ENCODE measurements around the gene WTAP.
A peak's percentile ranks its signal among the peaks of the same experiment; 100 is the strongest.
"Not testable (repeated sequence)": the region's sequence is repeated elsewhere in the genome, so short reads cannot be mapped to it uniquely, and the experiment has no call there.

Gene WTAP

GRCh38 chr6:159726918-159727716 lies at the start of gene WTAP:
WTAP (plus strand) TSS chr6:159727506; CDS start chr6:159736266, 8,760 bp downstream.
- peak; percentile 97 for DNase-seq (ENCODE audit: low read depth)

DNA sequence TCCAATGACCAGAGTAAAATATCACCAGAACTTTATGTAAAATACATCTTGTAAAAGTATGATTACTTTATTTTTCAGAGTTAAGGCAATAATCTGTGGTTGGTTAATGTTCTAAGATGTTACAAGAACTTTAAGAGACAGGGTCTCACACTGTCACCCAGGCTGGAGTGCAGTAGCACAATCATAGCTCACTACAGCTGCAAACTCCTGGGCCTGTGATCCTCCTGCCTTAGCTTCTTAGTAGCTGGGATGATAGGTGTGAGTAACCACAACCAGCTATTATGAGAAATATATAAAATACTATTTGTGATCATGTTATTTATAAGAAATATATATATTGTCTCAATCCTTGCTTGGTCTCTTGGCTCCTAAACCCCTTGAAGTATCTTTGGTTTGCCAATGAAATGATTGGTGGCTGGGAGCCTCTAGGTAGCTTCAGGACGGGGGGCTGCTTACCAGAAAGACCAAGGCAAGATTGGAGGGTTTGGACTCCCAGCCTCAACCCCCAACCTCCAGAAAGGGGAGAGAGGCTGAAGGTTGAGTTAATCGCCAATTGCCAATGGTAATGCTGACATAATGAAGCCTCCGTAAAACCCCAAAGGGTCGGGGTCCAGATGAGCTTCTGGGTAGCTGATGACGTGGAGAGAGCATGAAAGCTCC lies 49.7 kb upstream of the WTAP start:
- no peak for DNase-seq (ENCODE audit: low read depth)

GRCh38 chr6:159678574-159678973 lies 48.7 kb upstream of the WTAP start:
- DNase-seq (ENCODE audit: low read depth) = no peak

DNA sequence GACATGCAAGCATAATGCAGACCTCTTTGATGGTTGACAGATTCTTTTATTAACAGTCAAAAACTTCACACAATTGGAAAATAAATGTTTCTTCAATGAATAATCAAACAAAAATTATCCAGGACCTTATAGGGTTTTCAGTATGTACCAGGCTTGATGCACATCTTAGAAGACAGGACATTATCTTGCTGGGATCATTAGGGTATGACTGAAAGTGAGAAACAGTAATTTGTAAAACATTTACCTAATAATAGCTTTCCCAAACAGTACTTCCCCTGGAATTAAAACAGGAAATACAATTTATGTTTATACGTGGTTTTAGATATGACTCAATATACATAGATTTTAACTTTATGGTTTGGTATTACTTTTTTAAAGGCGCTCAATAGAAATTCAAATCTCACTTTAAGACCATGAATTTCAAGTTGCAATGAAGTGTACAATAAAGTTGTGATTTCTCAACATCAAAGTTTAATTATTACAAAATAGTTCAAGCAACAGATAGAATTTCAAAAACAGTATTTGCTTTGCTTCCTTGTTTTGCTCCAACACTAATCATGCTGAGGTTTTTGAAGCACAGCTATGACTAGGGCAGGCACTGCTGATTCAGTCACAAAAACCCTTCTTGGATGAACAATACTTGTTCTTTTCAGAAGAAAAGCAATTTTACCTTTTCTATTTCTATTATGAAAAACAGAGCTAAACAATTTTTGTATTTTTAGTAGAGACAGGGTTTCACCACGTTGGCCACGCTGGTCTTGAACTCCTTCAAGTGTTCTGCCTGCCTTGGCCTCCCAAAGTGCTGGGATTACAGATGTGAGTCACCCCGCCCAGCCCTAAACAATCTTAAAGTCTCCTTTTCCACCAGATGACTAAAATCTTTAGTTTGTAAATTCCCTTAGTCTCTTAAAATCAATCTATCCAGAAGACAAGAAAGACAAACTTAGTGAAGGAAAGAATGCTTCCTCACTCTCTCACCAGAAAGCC lies 47.9 kb upstream of the WTAP start:
- no peak for DNase-seq (ENCODE audit: low read depth)

DNA sequence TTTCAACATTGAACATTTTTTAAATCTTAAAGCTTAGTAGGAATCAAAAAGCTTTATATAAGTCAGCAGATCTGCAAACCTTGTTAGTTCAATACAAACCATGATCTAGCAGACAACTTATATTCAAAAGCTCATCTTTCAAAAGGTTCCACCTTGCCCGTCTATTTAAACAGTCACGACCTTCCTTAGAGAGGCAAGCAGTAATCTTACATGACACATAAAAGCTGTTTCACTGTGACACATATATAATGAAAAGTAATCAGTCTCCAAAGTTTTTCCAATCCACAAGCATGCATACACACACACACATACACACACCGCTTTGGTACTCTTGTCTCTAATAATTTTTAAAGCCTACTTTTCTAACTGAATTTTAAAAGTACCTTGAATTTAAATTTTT lies 47.2 kb upstream of the WTAP start:
- no peak for DNase-seq (ENCODE audit: low read depth)

DNA sequence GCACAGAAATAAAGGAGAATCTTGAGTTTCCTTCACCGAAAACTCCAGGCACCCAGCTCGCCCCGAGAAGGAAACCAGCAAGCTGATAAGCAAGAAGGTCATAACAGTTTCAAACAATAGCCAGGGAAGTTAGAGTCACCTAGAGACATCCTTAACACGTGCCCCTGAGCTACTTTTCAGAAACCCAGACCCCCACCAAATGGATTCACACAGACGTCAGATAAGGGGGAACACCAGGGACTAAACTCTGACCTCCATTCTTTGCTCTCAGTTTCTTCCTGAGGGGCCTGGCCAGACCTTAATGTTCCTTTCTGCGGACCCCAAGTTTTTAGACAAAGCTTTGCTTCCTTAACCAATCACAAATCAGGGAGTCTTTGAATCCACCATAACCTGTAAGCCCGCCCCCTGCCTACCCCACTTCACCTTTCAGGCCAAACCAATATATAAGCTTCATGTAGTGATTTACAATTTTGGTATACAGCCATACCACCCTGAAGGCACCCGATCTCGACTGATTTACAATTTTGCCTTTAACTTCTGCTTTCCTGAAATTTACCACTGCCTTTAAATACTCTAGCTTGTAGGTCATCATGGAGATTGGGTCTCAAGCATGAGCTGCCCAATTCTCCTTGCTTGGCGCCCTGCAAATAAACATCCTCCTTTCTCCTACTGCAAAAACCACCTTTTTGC lies 46.0 kb upstream of the WTAP start:
- DNase-seq (ENCODE audit: low read depth) = no peak

DNA sequence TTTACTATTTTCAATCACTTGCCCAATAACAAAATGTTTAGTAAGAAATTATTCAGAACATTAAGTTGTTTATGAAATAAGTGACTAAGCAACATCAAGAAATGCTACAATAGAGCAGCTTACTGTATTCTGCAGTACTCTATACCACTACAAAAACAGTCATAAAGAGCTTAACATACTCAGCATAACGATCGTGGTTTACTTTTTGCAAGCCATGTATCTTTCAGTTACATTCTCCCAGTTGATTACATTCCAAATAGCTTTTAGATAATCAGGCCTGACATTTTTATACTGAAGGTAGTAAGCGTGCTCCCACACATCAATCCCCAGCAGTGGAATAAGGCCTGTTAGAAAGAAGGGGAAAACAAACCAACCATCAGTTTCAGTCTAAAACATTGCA lies 45.0 kb upstream of the WTAP start:
- no peak for DNase-seq (ENCODE audit: low read depth)

GRCh38 chr6:159682810-159683209 lies 44.5 kb upstream of the WTAP start:
- DNase-seq (ENCODE audit: low read depth) = no peak

GRCh38 chr6:159684013-159684304 lies 43.3 kb upstream of the WTAP start:
- DNase-seq (ENCODE audit: low read depth) = no peak

DNA sequence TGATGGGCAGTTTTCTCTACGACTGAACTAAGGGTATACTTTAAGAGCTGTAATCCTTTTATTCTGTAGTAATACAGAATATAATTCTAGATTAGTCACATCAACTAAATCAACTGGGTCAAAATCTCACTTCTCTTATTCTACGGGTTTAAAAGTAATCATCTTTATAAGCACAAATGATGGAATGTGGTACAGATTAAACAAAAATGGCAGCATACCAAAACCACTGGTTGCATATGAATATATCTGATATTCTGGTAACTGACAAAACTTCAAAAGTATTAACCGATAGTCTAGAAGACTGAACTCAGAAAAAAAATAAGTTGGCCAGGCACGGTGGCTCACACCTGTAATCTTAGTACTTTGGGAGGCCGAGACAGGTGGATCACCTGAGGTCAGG lies 41.3 kb upstream of the WTAP start:
- DNase-seq (ENCODE audit: low read depth) = no peak

- no peak for DNase-seq (ENCODE audit: low read depth)
Observed at GRCh38 chr6:159686703-159687102, 40.6 kb upstream of the WTAP start.

DNA sequence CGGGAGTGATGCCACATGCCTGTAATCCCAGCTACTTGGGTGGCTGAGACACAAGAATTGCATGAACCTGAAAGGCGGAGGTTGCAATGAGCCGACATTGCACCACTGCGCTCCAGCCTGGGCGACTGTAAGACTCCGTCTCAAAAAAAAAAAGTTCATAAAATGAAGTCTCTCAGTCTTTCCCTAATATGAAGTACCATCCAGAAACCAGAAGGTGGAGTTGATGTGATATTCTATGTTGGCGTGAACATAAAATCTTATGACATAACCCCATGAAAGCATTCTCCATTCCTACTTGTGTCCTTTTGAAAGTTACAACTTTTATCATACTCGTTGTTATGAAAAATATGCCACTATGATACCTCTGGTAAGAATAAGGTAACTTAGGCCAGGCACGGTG lies 40.0 kb upstream of the WTAP start:
- DNase-seq (ENCODE audit: low read depth) = no peak

GRCh38 chr6:159688266-159688905 lies 38.9 kb upstream of the WTAP start:
- no peak for DNase-seq (ENCODE audit: low read depth)

- no peak for DNase-seq (ENCODE audit: low read depth)
Observed at GRCh38 chr6:159689001-159689400, 38.3 kb upstream of the WTAP start.

- DNase-seq (ENCODE audit: low read depth) = not testable (repeated sequence)
Observed at GRCh38 chr6:159690135-159690534, 37.2 kb upstream of the WTAP start.

- DNase-seq (ENCODE audit: low read depth) = peak; percentile 15
Observed at GRCh38 chr6:159691133-159691962, 36.0 kb upstream of the WTAP start.

GRCh38 chr6:159691963-159692287 lies 35.4 kb upstream of the WTAP start:
- DNase-seq (ENCODE audit: low read depth) = no peak

GRCh38 chr6:159692303-159693127 lies 34.8 kb upstream of the WTAP start:
- peak; percentile 50 for DNase-seq (ENCODE audit: low read depth)

DNA sequence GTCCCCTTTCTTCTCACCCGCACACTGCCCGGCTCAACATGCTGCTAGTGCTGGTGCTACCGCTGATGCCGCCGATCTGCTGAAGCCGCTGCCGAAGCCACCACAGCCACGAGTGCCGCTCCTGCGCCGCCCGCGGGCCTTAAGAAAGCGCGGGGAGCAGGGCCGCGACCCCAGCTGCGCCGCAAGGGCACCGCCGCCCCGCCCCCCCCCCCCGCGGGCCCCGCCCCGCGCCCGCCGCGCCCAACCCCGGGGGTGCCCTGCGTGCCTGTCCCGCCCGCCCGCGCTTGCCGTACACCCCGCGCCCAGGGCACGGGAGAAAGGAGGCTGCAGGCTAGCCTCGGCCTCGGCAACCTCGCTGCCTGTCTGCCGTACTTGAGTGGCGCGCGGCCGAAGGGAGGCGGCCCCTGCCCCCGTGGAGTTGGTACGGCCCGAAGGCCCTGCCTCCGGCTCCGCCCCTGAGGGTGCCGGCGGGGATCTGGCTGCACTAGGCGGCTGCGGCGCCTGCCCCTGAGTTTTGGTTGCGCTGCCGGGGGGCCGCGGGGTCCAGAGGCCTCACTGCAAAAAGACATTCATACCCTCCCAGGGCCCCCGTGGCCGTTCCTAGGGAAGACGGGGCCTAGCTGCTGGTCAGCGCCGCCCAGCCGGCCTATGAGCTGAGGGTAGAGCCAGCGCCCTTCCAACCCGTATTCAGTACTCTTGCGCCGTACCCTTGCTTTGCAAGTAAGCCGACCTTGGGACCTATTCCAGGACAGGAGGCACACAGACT lies 34.0 kb upstream of the WTAP start, which contains the start of gene SOD2:
SOD2 (minus strand) TSS at position 114 of the 766 bp plus-strand sequence; CDS start at position 40, 74 bp downstream.
- DNase-seq (ENCODE audit: low read depth) = peak; percentile 66
